GM21515 (cell line): Measurements from ENCODE around the gene GALNT9.
"Not testable (repeated sequence)": the region's sequence is repeated elsewhere in the genome, so short reads cannot be mapped to it uniquely, and the experiment has no call there.

Source experiments
- ATAC-seq: cut with Tn5 transposase; IDR thresholded peaks from one replicate; pipeline ENCODE4 v1.9.1; 2021; ENCODE audit not compliant: unreplicated experiment

GALNT9 gene

GRCh38 chr12:132253698-132254480 is 75.5 kb downstream of the GALNT9 start:
- ATAC-seq: no peak

- ATAC-seq: not testable (repeated sequence)
These were observed 76.4 kb downstream of the GALNT9 start for GRCh38 chr12:132252981-132253380.

- no peak for ATAC-seq
These were observed 77.5 kb downstream of the GALNT9 start for GRCh38 chr12:132251741-132252490.

- no peak for ATAC-seq
These were observed 78.1 kb downstream of the GALNT9 start for GRCh38 chr12:132251310-132251709.

- no peak for ATAC-seq
These were observed 78.7 kb downstream of the GALNT9 start for GRCh38 chr12:132250707-132251106.

- no peak for ATAC-seq
These were observed 79.5 kb downstream of the GALNT9 start for GRCh38 chr12:132249689-132250478.

GRCh38 chr12:132248453-132249167 is 80.8 kb downstream of the GALNT9 start:
- no peak for ATAC-seq

GRCh38 chr12:132247718-132248452 is 81.5 kb downstream of the GALNT9 start:
- ATAC-seq: no peak

GRCh38 chr12:132246997-132247717 is 82.2 kb downstream of the GALNT9 start:
- ATAC-seq: no peak

- no peak for ATAC-seq
These were observed 83.8 kb downstream of the GALNT9 start for GRCh38 chr12:132245521-132246101.

- no peak for ATAC-seq
These were observed 84.6 kb downstream of the GALNT9 start for GRCh38 chr12:132244724-132245295.

- no peak for ATAC-seq
These were observed 85.6 kb downstream of the GALNT9 start for GRCh38 chr12:132243596-132244310.

GRCh38 chr12:132243171-132243570 is 86.2 kb downstream of the GALNT9 start:
- not testable (repeated sequence) for ATAC-seq

- not testable (repeated sequence) for ATAC-seq
These were observed 88.8 kb downstream of the GALNT9 start for GRCh38 chr12:132240669-132241007.

GRCh38 chr12:132239796-132240668 is 89.4 kb downstream of the GALNT9 start:
- ATAC-seq: no peak

GRCh38 chr12:132239392-132239791 is 90.0 kb downstream of the GALNT9 start:
- no peak for ATAC-seq

- ATAC-seq: no peak
These were observed 90.5 kb downstream of the GALNT9 start for GRCh38 chr12:132238884-132239283.
